MM.1S (cell line): Measurements from ENCODE around the gene TFEB.

Source experiments
- DNase-seq: peaks from one replicate; pipeline ENCODE4 v3.0.0-alpha.2; 2015
- H2AFZ ChIP-seq: fragments of 300-600 bp; sonication (generic); 2 replicates; pipeline ENCODE4 v1.6.0; 2016; ENCODE audit warnings: antibody characterized with exemption, low read length
- H3F3A ChIP-seq: fragments of 300-600 bp; sonication (generic); 2 replicates; pipeline ENCODE4 v1.6.1; 2016; ENCODE audit warnings: mild to moderate bottlenecking, antibody characterized with exemption, low read length, moderate library complexity, mixed read lengths; ENCODE audit not compliant: insufficient read depth
- H3K27ac ChIP-seq: fragments of 300-600 bp; sonication (generic); 2 replicates; pipeline ENCODE4 v1.5.1; 2016; ENCODE audit warnings: mild to moderate bottlenecking, low read length
- H3K27me3 ChIP-seq: fragments of 300-600 bp; sonication (generic); replicated peaks from 2 replicates; pipeline ENCODE4 v1.6.0; 2016; ENCODE audit warnings: low read length; ENCODE audit not compliant: insufficient read depth
- H3K36me3 ChIP-seq: fragments of 300-600 bp; sonication (generic); replicated peaks from 2 replicates; pipeline ENCODE4 v1.6.1; 2016; ENCODE audit warnings: mild to moderate bottlenecking, low read length, mixed read lengths; ENCODE audit not compliant: insufficient read depth
- H3K4me1 ChIP-seq: fragments of 300-600 bp; sonication (generic); 2 replicates; pipeline ENCODE4 v1.6.1; 2016; ENCODE audit warnings: low read length, mixed read lengths
- H3K4me2 ChIP-seq: fragments of 300-600 bp; sonication (generic); 2 replicates; pipeline ENCODE4 v1.6.0; 2016; ENCODE audit warnings: low read depth, low read length
- H3K4me3 ChIP-seq: fragments of 300-600 bp; sonication (generic); 2 replicates; pipeline ENCODE4 v1.5.1; 2016; ENCODE audit warnings: low read length, mixed read lengths
- H3K79me2 ChIP-seq: fragments of 300-600 bp; sonication (generic); 2 replicates; pipeline ENCODE4 v1.6.1; 2016; ENCODE audit warnings: mixed run types, low read length, mixed read lengths
- H3K9ac ChIP-seq: fragments of 300-600 bp; sonication (generic); 2 replicates; pipeline ENCODE4 v1.6.1; 2016; ENCODE audit warnings: low read length, mixed read lengths
- H3K9me2 ChIP-seq: fragments of 300-600 bp; sonication (generic); replicated peaks from 2 replicates; pipeline ENCODE4 v1.6.1; 2016; ENCODE audit warnings: mild to moderate bottlenecking, low read length, mixed read lengths; ENCODE audit not compliant: insufficient read depth
- H3K9me3 ChIP-seq: fragments of 300-600 bp; sonication (generic); replicated peaks from 2 replicates; pipeline ENCODE4 v1.6.1; 2016; ENCODE audit warnings: mild to moderate bottlenecking, low read length, mixed read lengths; ENCODE audit not compliant: insufficient read depth
- H4K20me1 ChIP-seq: fragments of 300-600 bp; sonication (generic); 2 replicates; pipeline ENCODE4 v1.6.1; 2016; ENCODE audit warnings: mild to moderate bottlenecking, low read length, moderate library complexity, mixed read lengths; ENCODE audit not compliant: insufficient read depth
- CTCF ChIP-seq: fragments of 300-600 bp; sonication (generic); IDR thresholded peaks from 2 replicates; pipeline ENCODE4 v1.5.1; 2016; ENCODE audit warnings: antibody characterized with exemption, low read length, mixed read lengths
- EZH2 ChIP-seq: fragments of 300-600 bp; sonication (generic); optimal IDR thresholded peaks from 2 replicates; pipeline ENCODE3; 2017; ENCODE audit warnings: low read depth, mild to moderate bottlenecking, antibody characterized with exemption, low read length, mixed read lengths
- EZH2phosphoT487 ChIP-seq: fragments of 300-600 bp; sonication (generic); IDR thresholded peaks from 2 replicates; pipeline ENCODE4 v1.6.1; 2018; ENCODE audit warnings: antibody characterized with exemption, low read length

The TFEB gene

GRCh38 chr6:41649596-41649995 is 85.8 kb downstream of the TFEB start:
- H4K20me1 ChIP-seq, result no peaks in the 10 kb centered on the region
- TF ChIP-seq EZH2, result no peak
- TF ChIP-seq EZH2phosphoT487, result no peak
- no peak for TF ChIP-seq CTCF
- peaks cover 90% of the 10 kb centered on the region for H3K27me3 ChIP-seq

GRCh38 chr6:41648921-41649320 is 86.5 kb downstream of the TFEB start:
- Histone ChIP-seq H3F3A (no peaks in the 10 kb centered on the region), H3K4me3 (no peak overlapping the region), H3K4me1 (no peaks in the 10 kb centered on the region), H3K36me3 (no peaks in the 10 kb centered on the region), H3K79me2 (no peaks in the 10 kb centered on the region), H3K27ac (no peak overlapping the region), H3K9me2 (no peaks in the 10 kb centered on the region), H3K9ac (no peak overlapping the region), H3K4me2 (no peak overlapping the region), H3K27me3 (peaks cover 92% of the 10 kb centered on the region), H4K20me1 (no peaks in the 10 kb centered on the region), H2AFZ (no peak overlapping the region), H3K9me3 (no peaks in the 10 kb centered on the region)
- TF ChIP-seq CTCF, result no peak
- TF ChIP-seq EZH2phosphoT487, result no peak
- no peak for TF ChIP-seq EZH2
- DNase-seq, result no peak

More at GRCh38 chr6:41649596-41649995, 85.8 kb downstream of the TFEB start:
- Histone ChIP-seq H3K9ac (no peak overlapping the region), H3K4me1 (no peaks in the 10 kb centered on the region), H3K9me3 (no peaks in the 10 kb centered on the region), H3K36me3 (no peaks in the 10 kb centered on the region), H3F3A (no peaks in the 10 kb centered on the region), H3K4me2 (no peak overlapping the region), H3K9me2 (no peaks in the 10 kb centered on the region), H3K27ac (no peak overlapping the region), H3K79me2 (no peaks in the 10 kb centered on the region), H3K4me3 (no peak overlapping the region), H2AFZ (no peak overlapping the region)
- DNase-seq, result no peak

- H3K36me3 ChIP-seq, result no peaks in the 10 kb centered on the region
These were observed 87.3 kb downstream of the TFEB start for GRCh38 chr6:41648070-41648585.

More at GRCh38 chr6:41648070-41648585, 87.3 kb downstream of the TFEB start:
- Histone ChIP-seq H3K9me3 (no peaks in the 10 kb centered on the region), H3K27me3 (peaks cover 91% of the 10 kb centered on the region), H3K4me3 (no peak overlapping the region), H3K4me1 (no peaks in the 10 kb centered on the region), H2AFZ (no peak overlapping the region), H3K9ac (no peak overlapping the region), H3K4me2 (no peak overlapping the region), H3K79me2 (no peaks in the 10 kb centered on the region), H4K20me1 (no peaks in the 10 kb centered on the region), H3F3A (no peaks in the 10 kb centered on the region), H3K9me2 (no peaks in the 10 kb centered on the region), H3K27ac (no peak overlapping the region)
- DNase-seq, result no peak
- no peak for TF ChIP-seq CTCF
- TF ChIP-seq EZH2phosphoT487, result no peak
- no peak for TF ChIP-seq EZH2
